Smooth muscle cell of the pulmonary artery (primary cell): ENCODE results near the gene OR4D2. TPM values are rescaled to one million over a fixed set of nuclear protein-coding genes. Genes with fewer than 3 reads are reported as not detected.

Source experiments
- total RNA-seq: library from RNA; depleted of rRNA; stranded (reverse); fragments of >200 nt; gene quantifications from 2 replicates; pipeline ENCODE4 v1.2.3, GENCODE V29; 2014

OR4D2 gene
- total RNA-seq: not detected in 2 replicates

GRCh38 chr17:58166682-58167081 is at the start of gene OR4D2:
Gene OR4D2, plus strand, starts transcription at chr17:58166982. Its CDS starts 2,674 bp downstream, at chr17:58169656.

GRCh38 chr17:58147930-58148434 is 18.8 kb upstream of the OR4D2 start, which contains the start of gene OR4D1:
Gene OR4D1, plus strand, starts transcription at chr17:58148384. Its CDS starts 6,770 bp downstream, at chr17:58155154.

GRCh38 chr17:58192612-58193011 is 25.8 kb downstream of the OR4D2 start, which contains the start of gene EPX:
Gene EPX, plus strand, starts transcription at chr17:58192726. Its CDS starts 121 bp downstream, at chr17:58192847.

GRCh38 chr17:58219007-58219788 is 52.4 kb downstream of the OR4D2 start, which contains the start of gene MKS1:
Gene MKS1, minus strand, starts transcription at chr17:58219255. Its CDS starts 25 bp downstream, at chr17:58219230.

Other genes with a start within 250 kb of the OR4D2 start
- 13.9 and 14.3 TPM in 2 replicates for gene CUEDC1, start 211.6 kb upstream of the OR4D2 start, total RNA-seq
- gene VEZF1, start 178.7 kb upstream of the OR4D2 start, total RNA-seq: 33.4 and 35.5 TPM in 2 replicates
- 282 and 286 TPM in 2 replicates for gene SRSF1, start 159.7 kb upstream of the OR4D2 start, total RNA-seq
- 26.0 and 28.5 TPM in 2 replicates for gene DYNLL2, start 83.6 kb upstream of the OR4D2 start, total RNA-seq
- gene OR4D1, start 18.6 kb upstream of the OR4D2 start, total RNA-seq: not detected in 2 replicates
- not detected in 2 replicates for gene EPX, start 25.7 kb downstream of the OR4D2 start, total RNA-seq
- 8.6 and 11.5 TPM in 2 replicates for gene MKS1, start 52.3 kb downstream of the OR4D2 start, total RNA-seq
- gene LPO, start 71.6 kb downstream of the OR4D2 start, total RNA-seq: 0.07 TPM in 1 of 2 replicates, not detected in the other
- not detected in 2 replicates for gene MPO, start 114.0 kb downstream of the OR4D2 start, total RNA-seq
- gene TSPOAP1, start 161.8 kb downstream of the OR4D2 start, total RNA-seq: 0.13 and 0.20 TPM in 2 replicates
- gene SUPT4H1, start 185.2 kb downstream of the OR4D2 start, total RNA-seq: 26.5 and 31.4 TPM in 2 replicates